Endometrial microvascular endothelial cells (primary cell): ENCODE results near the gene OR4L1. TPM values are rescaled to one million over a fixed set of nuclear protein-coding genes. Genes with fewer than 3 reads are reported as not detected.
"Not testable (repeated sequence)": the region's sequence is repeated elsewhere in the genome, so short reads cannot be mapped to it uniquely, and the experiment has no call there.

ENCODE experiments used
- in situ Hi-C: cut with HindIII; loops from 2 replicates; pipeline ENCODE4 v1.10.0; 2017; ENCODE audit warnings: low sequenced_read_pairs, low pct_unique_long_range_greater_than_20kb; ENCODE audit errors: inconsistent ontology term
- total RNA-seq: library from RNA; depleted of rRNA; stranded (reverse); fragments of >200 nt; gene quantifications from one replicate; pipeline ENCODE4 v1.2.3, GENCODE V29; 2015; ENCODE audit errors: inconsistent ontology term

Gene OR4L1
- total RNA-seq: not detected

- in situ Hi-C loops: no loop called here
Measured at GRCh38 chr14:20059745-20060144, at the start of gene OR4L1. TSS of gene OR4L1 (plus strand) at chr14:20060045. CDS start at chr14:20060045, 0 bp downstream.

DNA sequence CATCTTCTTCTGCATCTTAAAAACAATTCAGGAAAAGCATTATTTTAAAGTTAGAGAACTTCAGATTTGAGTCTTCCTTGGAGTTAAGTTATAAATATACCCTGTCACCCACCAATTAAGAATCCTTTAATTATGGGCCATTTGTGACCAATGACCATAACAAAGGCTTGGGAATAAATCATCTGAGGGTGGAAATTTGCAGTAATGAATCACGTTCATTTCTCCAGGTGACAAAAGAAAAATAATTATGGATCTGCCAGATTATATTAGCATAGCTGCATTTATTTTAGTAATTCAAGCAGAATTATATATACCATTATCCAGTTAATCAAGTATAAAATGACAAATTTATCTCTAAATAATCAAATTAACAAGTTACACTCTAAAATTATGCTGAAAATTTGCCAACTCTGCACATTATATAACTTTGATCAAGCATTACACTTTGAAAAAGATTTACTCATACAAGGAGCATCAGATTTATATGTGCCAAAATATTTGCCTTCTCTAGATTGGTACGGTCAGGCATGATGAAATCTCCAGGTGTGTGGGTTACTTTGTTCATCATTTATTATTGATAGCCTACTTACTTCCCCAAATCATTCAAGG lies 40.5 kb upstream of the OR4L1 start, which contains the start of gene OR4K14:
TSS of gene OR4K14 (minus strand) at position 51 of the 609 bp plus-strand sequence. CDS start 4,114 bp downstream, outside the sequence.
- in situ Hi-C loops: no loop called here

GRCh38 chr14:20031058-20031457 lies 28.8 kb upstream of the OR4L1 start:
- in situ Hi-C loops: no loop called here

DNA sequence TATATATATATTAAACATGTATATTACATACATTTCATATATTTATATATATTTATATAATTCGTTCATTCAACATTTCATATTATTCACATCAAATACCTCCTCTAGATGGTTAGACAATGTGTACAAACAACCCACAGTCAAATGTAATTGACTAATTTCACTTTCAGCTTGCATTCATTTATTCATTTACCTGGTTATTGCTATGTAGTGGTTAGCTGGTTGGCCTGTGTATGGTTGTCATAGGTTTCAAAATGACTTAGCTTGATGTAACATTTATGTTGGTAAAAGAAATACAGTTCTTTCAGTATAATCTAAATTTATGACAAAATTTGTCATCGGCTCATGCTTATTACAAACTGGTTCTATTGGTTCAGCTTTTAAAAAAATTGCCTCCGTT lies 24.4 kb upstream of the OR4L1 start:
- in situ Hi-C loops: no loop called here

DNA sequence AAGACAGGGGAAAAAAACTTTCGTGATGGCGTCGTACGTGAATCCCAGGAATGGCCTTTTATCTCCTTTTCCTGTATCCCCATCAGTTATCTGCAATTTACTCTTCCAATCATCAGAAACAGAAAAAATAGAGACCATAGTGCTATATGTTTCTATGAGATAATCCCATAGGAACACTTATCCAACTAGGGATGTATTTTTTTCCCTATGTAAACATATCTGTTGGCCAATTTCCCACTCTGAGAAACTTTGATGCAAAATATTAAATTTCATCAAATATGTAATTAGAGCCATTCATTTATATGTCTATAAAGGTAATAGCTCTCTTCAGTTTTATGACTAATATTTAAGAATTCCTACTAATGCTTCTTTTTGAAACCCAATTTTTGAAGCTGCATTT lies 23.9 kb upstream of the OR4L1 start, which contains the start of gene OR4K13:
TSS of gene OR4K13 (minus strand) at position 101 of the 400 bp plus-strand sequence. CDS start 1,280 bp downstream, outside the sequence.
- in situ Hi-C loops: no loop called here

DNA sequence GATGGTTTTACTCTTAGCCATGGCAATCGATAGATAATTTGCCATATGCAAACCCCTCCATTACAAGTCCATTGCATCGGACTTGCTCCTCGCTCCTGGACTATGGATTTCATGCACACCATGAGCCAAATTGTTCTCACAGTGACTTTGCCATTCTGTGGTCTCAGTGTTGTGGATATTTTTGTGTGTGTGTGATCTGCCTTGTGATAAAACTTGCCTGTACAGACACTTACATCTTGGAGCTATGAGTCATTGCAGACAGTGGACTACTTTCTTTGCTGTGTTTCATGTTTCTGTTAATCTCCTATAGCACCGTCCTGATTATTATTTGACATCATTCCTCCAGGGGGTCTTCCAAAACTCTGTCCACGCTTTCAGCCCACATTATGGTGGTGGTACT lies 15.6 kb upstream of the OR4L1 start:
- in situ Hi-C loops: no loop called here

DNA sequence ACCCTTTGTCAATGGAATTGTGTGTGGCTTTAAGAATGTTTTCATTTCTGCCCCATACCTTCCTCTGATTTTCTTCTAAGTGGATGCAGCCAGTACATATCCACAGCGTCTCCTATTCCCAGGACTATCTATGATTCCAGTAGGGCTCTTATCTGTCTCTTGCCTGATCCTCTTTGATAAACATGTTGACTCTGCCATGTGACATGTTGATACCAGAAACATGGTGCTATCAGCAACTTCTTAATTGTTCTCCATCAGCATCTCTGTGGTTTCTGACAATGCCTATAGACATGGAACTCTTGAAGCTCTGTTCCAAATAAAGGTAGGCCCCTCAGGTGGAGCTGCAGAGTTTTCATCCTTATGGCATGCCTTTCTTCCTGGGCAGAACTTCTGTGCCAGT lies 11.6 kb upstream of the OR4L1 start:
- in situ Hi-C loops: no loop called here

- in situ Hi-C loops: no loop called here
Measured at GRCh38 chr14:20092050-20092449, 32.2 kb downstream of the OR4L1 start.

DNA sequence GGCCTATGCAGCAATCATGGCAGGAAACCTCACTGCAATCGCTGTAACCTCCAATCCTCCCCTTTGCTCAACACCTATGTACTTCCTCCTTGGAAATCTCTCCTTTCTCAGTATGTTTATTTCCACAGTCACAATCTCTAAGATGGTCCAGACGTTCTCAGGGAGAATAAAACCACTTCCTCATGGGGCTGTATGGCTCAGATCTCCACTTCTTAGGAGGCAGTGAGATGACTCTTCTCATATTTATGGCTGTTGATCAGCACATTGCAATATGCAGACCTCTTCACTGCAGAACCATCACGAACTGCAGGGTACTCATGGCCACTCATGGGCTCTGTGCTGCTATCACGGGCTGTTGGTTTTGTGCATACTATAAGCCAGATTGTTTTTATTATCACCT lies 33.6 kb downstream of the OR4L1 start:
- in situ Hi-C loops: no loop called here

- in situ Hi-C loops: not testable (repeated sequence)
Measured at GRCh38 chr14:20098926-20099770, 39.3 kb downstream of the OR4L1 start.

DNA sequence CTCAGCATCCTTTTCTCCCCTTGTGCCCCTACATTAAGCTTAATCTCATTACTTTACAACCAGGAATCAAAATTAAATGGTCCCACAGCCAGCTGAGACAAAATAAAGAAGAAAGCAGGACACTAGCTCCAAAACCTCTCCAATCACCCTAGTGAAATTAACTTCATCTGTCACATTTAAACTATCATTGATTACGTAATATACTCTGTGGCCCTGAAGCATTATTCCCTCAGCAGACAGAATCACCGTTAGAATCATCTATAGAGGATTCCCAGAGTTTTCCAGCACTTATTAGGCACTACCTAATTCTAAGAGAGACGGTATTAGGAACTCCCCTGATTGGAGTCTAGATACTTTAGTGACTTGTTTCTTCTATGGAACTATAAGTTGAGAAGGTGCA lies 50.6 kb downstream of the OR4L1 start, which contains the start of gene OR4K17:
TSS of gene OR4K17 (plus strand) at position 302 of the 400 bp plus-strand sequence. CDS start 6,761 bp downstream, outside the sequence.
- in situ Hi-C loops: no loop called here

Other genes with a start within 250 kb of the OR4L1 start
- gene OR4K2, start 184.9 kb upstream of the OR4L1 start, total RNA-seq: not detected
- not detected for gene OR4K5, start 139.4 kb upstream of the OR4L1 start, total RNA-seq
- not detected for gene OR4K1, start 129.1 kb upstream of the OR4L1 start, total RNA-seq
- gene OR4K15, start 84.5 kb upstream of the OR4L1 start, total RNA-seq: not detected
- gene OR4Q2, start 57.9 kb upstream of the OR4L1 start, total RNA-seq: not detected
- not detected for gene OR4K14, start 40.7 kb upstream of the OR4L1 start, total RNA-seq
- not detected for gene OR4K13, start 24.0 kb upstream of the OR4L1 start, total RNA-seq
- not detected for gene OR4K17, start 50.7 kb downstream of the OR4L1 start, total RNA-seq
- gene OR4N5, start 78.8 kb downstream of the OR4L1 start, total RNA-seq: not detected
- gene OR11G2, start 130.9 kb downstream of the OR4L1 start, total RNA-seq: not detected
- gene OR11H6, start 163.7 kb downstream of the OR4L1 start, total RNA-seq: not detected
- not detected for gene OR11H7, start 168.9 kb downstream of the OR4L1 start, total RNA-seq
- gene OR11H4, start 179.2 kb downstream of the OR4L1 start, total RNA-seq: not detected
- gene TTC5, start 245.9 kb downstream of the OR4L1 start, total RNA-seq: 15.5 TPM